T-helper 1 cell treated with Interleukin-12 subunit alpha and Interleukin-12 subunit beta and Interleukin-4 antibody, amounts not matched to agents 30 μg/mL and 1 μg/mL, for 36 hours (primary cell): Measurements from ENCODE around the gene LRRN4CL.

Source experiments
- H3K27ac Mint-ChIP-seq: one replicate; pipeline ENCODE4 v1.8.0; 2021; ENCODE audit warnings: mild to moderate bottlenecking, mixed read lengths
- H3K27me3 Mint-ChIP-seq: one replicate; pipeline ENCODE4 v1.8.0; 2021; ENCODE audit warnings: low read depth, mixed read lengths
- H3K36me3 Mint-ChIP-seq: one replicate; pipeline ENCODE4 v1.8.0; 2021; ENCODE audit warnings: low read depth, mixed read lengths
- H3K4me1 Mint-ChIP-seq: one replicate; pipeline ENCODE4 v1.8.0; 2021; ENCODE audit warnings: low read depth, mixed read lengths
- H3K4me3 Mint-ChIP-seq: one replicate; pipeline ENCODE4 v1.8.0; 2021; ENCODE audit warnings: mild to moderate bottlenecking, moderate library complexity, mixed read lengths
- H3K9me3 Mint-ChIP-seq: one replicate; pipeline ENCODE4 v1.8.0; 2021; ENCODE audit warnings: mixed read lengths

Gene LRRN4CL

GRCh38 chr11:62673196-62673525 lies 16.2 kb downstream of the LRRN4CL start:
- Mint-ChIP-seq H3K9me3 (no peaks in the 10 kb centered on the region), H3K27ac (peak overlapping the region; percentile 69), H3K27me3 (no peaks in the 10 kb centered on the region), H3K4me3 (peak overlapping the region; percentile 91), H3K36me3 (peaks cover 30% of the 10 kb centered on the region), H3K4me1 (peaks cover 37% of the 10 kb centered on the region)

- no peaks in the 10 kb centered on the region for H3K9me3 Mint-ChIP-seq
- no peaks in the 10 kb centered on the region for H3K27me3 Mint-ChIP-seq
- H3K36me3 Mint-ChIP-seq = peaks cover 23% of the 10 kb centered on the region
- peak within 1 kb of the TSS; percentile 91 for H3K4me3 Mint-ChIP-seq
- peaks cover 28% of the 10 kb centered on the region for H3K4me1 Mint-ChIP-seq
- peak within 1 kb of the TSS; percentile 91 for H3K27ac Mint-ChIP-seq
Measured at GRCh38 chr11:62671608-62672389, 17.5 kb downstream of the LRRN4CL start, which contains the start of the genes LBHD1 and UQCC3. TSS of gene LBHD1 (minus strand) at chr11:62672267. CDS start at chr11:62670031, 2,236 bp downstream. TSS of gene UQCC3 (plus strand) at chr11:62671673. CDS start at chr11:62671746, 73 bp downstream.

- peak overlapping the region; percentile 91 for H3K27ac Mint-ChIP-seq
- H3K36me3 Mint-ChIP-seq = peaks cover 22% of the 10 kb centered on the region
- H3K4me1 Mint-ChIP-seq = peaks cover 31% of the 10 kb centered on the region
- H3K27me3 Mint-ChIP-seq = no peaks in the 10 kb centered on the region
- H3K9me3 Mint-ChIP-seq = no peaks in the 10 kb centered on the region
- peak overlapping the region; percentile 91 for H3K4me3 Mint-ChIP-seq
Measured at GRCh38 chr11:62671236-62671607, 18.1 kb downstream of the LRRN4CL start.

- peak overlapping the region; percentile 51 for H3K4me3 Mint-ChIP-seq
Measured at GRCh38 chr11:62669420-62670161, 19.7 kb downstream of the LRRN4CL start.

GRCh38 chr11:62667460-62667859 lies 21.9 kb downstream of the LRRN4CL start:
- Mint-ChIP-seq H3K4me1 (peaks cover 27% of the 10 kb centered on the region), H3K36me3 (peaks cover 31% of the 10 kb centered on the region), H3K27ac (no peak overlapping the region)

More at GRCh38 chr11:62669420-62670161, 19.7 kb downstream of the LRRN4CL start:
- Mint-ChIP-seq H3K4me1 (peaks cover 27% of the 10 kb centered on the region), H3K9me3 (no peaks in the 10 kb centered on the region), H3K27me3 (no peaks in the 10 kb centered on the region), H3K27ac (peak overlapping the region; percentile 84), H3K36me3 (peaks cover 24% of the 10 kb centered on the region)

GRCh38 chr11:62666259-62666926 lies 22.9 kb downstream of the LRRN4CL start:
- H3K27ac Mint-ChIP-seq = peak overlapping the region; percentile 88
- peak overlapping the region; percentile 96 for H3K4me3 Mint-ChIP-seq
- no peaks in the 10 kb centered on the region for H3K27me3 Mint-ChIP-seq
- H3K4me1 Mint-ChIP-seq = peaks cover 25% of the 10 kb centered on the region
- peaks cover 25% of the 10 kb centered on the region for H3K36me3 Mint-ChIP-seq
- H3K9me3 Mint-ChIP-seq = no peaks in the 10 kb centered on the region

More at GRCh38 chr11:62667460-62667859, 21.9 kb downstream of the LRRN4CL start:
- Mint-ChIP-seq H3K9me3 (no peaks in the 10 kb centered on the region), H3K27me3 (no peaks in the 10 kb centered on the region), H3K4me3 (peak overlapping the region; percentile 96)

- peaks cover 24% of the 10 kb centered on the region for H3K36me3 Mint-ChIP-seq
- no peaks in the 10 kb centered on the region for H3K27me3 Mint-ChIP-seq
- no peaks in the 10 kb centered on the region for H3K9me3 Mint-ChIP-seq
- H3K27ac Mint-ChIP-seq = peak overlapping the region; percentile 88
- peak overlapping the region; percentile 96 for H3K4me3 Mint-ChIP-seq
- peaks cover 25% of the 10 kb centered on the region for H3K4me1 Mint-ChIP-seq
Measured at GRCh38 chr11:62665599-62666258, 23.6 kb downstream of the LRRN4CL start.

- Mint-ChIP-seq H3K4me3 (peak within 1 kb of the TSS; percentile 96), H3K36me3 (peaks cover 24% of the 10 kb centered on the region), H3K27ac (peak within 1 kb of the TSS; percentile 88), H3K4me1 (peaks cover 24% of the 10 kb centered on the region), H3K27me3 (no peaks in the 10 kb centered on the region), H3K9me3 (no peaks in the 10 kb centered on the region)
Measured at GRCh38 chr11:62665075-62665598, 24.2 kb downstream of the LRRN4CL start, which contains the start of the genes C11orf98 and CSKMT. TSS of gene C11orf98 (minus strand) at chr11:62665210. CDS start at chr11:62665169, 41 bp downstream. TSS of gene CSKMT (plus strand) at chr11:62665312. CDS start at chr11:62665880, 568 bp downstream.

GRCh38 chr11:62664405-62665074 lies 24.8 kb downstream of the LRRN4CL start:
- Mint-ChIP-seq H3K4me1 (peaks cover 18% of the 10 kb centered on the region), H3K36me3 (peaks cover 24% of the 10 kb centered on the region), H3K4me3 (peak overlapping the region; percentile 96), H3K27ac (peak overlapping the region; percentile 88), H3K9me3 (no peaks in the 10 kb centered on the region), H3K27me3 (no peaks in the 10 kb centered on the region)

- Mint-ChIP-seq H3K27me3 (no peaks in the 10 kb centered on the region), H3K36me3 (peaks cover 4% of the 10 kb centered on the region), H3K27ac (no peak overlapping the region), H3K4me3 (no peak overlapping the region), H3K4me1 (peaks cover 21% of the 10 kb centered on the region), H3K9me3 (no peaks in the 10 kb centered on the region)
Measured at GRCh38 chr11:62656796-62657429, 32.4 kb downstream of the LRRN4CL start.

- peaks cover 24% of the 10 kb centered on the region for H3K4me1 Mint-ChIP-seq
- H3K27me3 Mint-ChIP-seq = no peaks in the 10 kb centered on the region
- H3K9me3 Mint-ChIP-seq = no peaks in the 10 kb centered on the region
- H3K4me3 Mint-ChIP-seq = peak overlapping the region; percentile 45
- peaks cover 9% of the 10 kb centered on the region for H3K36me3 Mint-ChIP-seq
- H3K27ac Mint-ChIP-seq = peak overlapping the region; percentile 72
Measured at GRCh38 chr11:62654297-62654696, 35.0 kb downstream of the LRRN4CL start.

GRCh38 chr11:62652161-62653006 lies 36.9 kb downstream of the LRRN4CL start:
- Mint-ChIP-seq H3K27ac (peak overlapping the region; percentile 88), H3K4me1 (peaks cover 24% of the 10 kb centered on the region), H3K4me3 (peak overlapping the region; percentile 91), H3K9me3 (no peaks in the 10 kb centered on the region), H3K27me3 (no peaks in the 10 kb centered on the region), H3K36me3 (peaks cover 13% of the 10 kb centered on the region)
